NCI-H1092 (cell line): ENCODE results near the gene PLD6.
"Not testable (repeated sequence)": the region's sequence is repeated elsewhere in the genome, so short reads cannot be mapped to it uniquely, and the experiment has no call there.

Experiments used
- DNase-seq: peaks from one replicate; lab custom pipeline; 2025; lab: John Stamatoyannopoulos, UW

PLD6 gene

GRCh38 chr17:17177176-17177575, 29.0 kb downstream of the PLD6 start:
- no peak for DNase-seq

- no peak for DNase-seq
Observed at GRCh38 chr17:17176341-17176740, 29.8 kb downstream of the PLD6 start.

GRCh38 chr17:17175917-17176316, 30.2 kb downstream of the PLD6 start:
- DNase-seq: no peak

- DNase-seq: no peak
Observed at GRCh38 chr17:17175340-17175739, 30.8 kb downstream of the PLD6 start.

DNA sequence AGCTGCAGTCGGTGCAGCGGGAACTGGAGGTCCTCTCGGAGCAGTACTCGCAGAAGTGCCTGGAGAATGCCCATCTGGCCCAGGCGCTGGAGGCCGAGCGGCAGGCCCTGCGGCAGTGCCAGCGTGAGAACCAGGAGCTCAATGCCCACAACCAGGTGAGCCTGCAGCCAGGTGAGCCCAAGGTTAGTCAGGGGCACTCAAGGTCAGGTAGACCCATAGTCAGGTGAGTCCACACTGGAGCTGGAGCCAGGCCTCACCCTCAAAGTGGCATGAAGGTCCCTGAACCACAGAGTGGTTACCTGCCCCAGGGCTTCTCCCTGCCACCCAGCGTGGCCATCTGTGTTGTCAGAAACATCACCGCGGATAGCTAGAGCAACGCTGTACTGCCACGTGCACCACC, 32.2 kb downstream of the PLD6 start:
- DNase-seq: no peak

DNA sequence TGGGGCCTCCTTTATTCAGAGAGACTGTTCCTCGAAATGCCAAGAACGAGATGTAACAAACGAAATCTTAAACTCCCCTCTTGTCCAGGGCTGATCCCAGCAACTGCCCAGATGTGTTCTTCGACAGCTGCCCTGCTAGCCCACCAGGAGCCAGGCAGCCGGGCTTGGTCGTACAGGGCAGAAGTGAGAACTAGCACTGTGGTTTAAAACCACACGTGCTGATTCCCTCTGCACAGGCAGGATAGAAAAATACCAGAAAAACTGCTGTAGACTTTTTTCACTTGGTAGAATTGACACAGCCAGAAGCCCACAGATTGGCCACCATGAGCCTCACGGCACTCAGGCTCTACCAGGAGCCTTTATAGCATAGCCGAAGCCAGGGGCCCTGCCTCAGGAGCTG, 33.1 kb downstream of the PLD6 start:
- no peak for DNase-seq

GRCh38 chr17:17172001-17172939, 33.9 kb downstream of the PLD6 start:
- no peak for DNase-seq

DNA sequence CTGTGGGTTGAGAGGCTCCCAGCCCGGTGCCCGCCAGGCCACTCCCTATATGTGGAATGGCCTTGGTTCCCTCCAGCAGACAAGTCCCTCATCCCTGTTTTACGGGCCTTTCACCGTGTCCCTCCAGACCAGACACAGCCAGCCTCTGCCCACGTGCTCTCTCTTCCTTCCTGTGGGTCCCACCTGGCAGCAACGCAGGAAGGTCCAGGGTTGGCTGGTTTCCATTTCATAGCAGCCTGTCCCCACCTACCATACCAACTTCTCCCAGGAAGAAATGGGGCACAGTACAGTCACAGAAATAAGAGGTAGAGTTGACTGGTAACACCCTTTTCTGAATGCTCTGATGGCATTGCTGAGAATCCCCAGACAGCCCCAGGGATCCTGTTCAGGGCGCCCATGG, 34.9 kb downstream of the PLD6 start:
- no peak for DNase-seq

GRCh38 chr17:17170346-17170985, 35.7 kb downstream of the PLD6 start:
- DNase-seq: no peak

DNA sequence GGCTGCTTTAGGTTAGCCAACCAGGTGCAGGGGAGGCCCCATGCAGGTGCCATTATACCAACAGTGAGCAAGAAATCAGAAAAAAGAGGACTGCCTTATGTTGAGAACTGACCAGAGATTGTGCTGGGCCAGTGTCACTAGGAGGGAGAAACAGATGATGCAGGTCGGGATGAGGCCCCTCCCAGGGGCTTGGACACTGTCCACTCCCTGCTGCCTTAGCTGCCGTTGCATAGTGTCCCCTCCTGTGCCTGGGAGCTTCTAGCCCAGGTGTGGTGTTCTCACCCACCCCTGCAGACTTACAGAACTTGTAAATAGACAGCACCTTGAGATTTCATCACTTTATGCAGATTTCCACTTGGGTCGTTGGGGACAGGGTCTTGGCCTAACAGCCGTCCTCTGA, 36.7 kb downstream of the PLD6 start:
- DNase-seq: no peak

DNA sequence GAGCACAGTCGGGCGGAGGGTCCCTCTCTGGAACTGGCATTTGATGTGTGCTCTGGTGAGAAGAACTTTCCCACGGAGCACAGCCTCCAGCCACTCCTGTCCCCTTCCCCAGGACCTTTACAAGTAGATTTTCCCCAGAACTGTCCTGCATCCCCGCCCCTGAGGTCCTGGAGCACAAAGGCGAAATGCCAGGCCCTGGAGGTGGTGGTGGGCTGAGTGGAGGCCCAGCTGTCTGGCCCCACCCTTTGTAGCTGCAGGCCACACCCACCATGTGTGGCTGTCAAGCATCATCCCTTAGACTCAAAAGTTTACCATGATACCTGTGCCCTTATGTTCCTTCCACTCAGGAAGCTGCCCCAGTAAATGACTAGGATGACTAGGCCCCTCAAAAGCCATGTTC, 37.7 kb downstream of the PLD6 start:
- DNase-seq: no peak

DNA sequence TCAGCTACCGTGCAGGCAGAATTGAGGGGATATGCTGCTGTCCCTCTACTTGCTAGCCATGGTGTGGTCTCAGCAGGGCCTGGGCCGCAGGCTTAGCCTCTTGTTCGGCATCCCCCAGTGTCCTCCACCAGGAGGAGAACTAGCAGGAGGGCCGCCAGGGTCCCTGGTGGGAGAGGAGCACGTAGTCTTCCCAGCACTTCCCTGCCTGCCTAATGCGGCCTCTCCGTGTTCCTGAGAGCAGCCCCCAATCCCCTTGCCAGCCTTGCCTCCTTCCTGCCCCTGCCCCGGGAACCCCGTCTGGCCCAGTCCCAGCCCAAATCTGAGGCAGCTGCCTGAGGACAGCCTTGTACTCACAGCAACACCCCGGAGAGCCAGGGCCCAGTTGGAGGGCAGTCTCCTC, 38.1 kb downstream of the PLD6 start:
- DNase-seq: no peak

- no peak for DNase-seq
Observed at GRCh38 chr17:17167356-17167755, 38.8 kb downstream of the PLD6 start.

GRCh38 chr17:17166446-17166845, 39.7 kb downstream of the PLD6 start:
- DNase-seq: no peak

DNA sequence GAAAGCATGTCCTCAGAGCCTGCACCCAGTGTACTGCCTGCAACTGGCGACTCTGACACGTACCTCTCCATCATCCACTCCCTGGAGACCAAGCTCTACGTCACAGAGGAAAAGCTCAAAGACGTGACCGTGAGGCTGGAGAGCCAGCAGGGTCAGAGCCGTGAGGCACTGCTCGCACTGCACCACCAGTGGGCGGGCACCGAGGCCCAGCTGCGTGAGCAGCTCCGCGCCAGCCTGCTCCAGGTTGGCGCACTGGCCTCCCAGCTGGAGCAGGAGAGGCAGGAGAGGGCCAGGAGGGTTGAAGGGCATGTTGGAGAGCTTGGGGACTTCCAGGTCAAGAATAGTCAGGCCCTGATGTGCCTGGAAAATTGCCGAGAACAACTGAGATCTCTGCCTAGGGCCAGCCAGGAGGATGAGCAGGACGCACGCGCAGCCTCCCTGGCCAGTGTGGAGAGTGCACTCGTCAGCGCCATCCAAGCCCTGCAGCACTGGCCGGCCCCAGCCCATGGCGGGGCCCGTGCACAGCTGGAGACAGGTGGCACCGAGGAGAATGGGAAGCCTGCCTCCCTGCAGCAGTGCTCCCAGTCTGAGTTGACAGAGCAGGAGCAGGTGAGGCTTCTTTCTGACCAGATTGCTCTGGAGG, 40.3 kb downstream of the PLD6 start:
- no peak for DNase-seq

DNA sequence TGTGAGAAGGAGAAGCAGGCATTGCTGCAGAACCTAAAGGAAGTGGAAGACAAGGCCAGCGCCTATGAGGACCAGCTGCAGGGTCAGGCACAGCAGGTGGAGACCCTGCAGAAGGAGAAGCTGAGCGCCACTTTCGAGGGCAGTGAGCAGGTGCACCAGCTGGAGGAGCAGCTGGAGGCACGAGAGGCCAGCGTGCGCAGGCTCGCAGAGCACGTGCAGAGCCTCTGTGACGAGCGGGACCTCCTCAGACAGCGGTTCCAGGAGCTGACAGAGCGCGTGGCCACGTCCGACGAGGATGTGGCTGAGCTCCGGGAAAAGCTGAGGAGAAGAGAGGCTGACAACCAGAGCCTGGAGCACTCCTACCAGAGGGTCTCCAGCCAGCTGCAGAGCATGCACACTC, 41.5 kb downstream of the PLD6 start:
- no peak for DNase-seq

GRCh38 chr17:17164156-17164555, 42.0 kb downstream of the PLD6 start:
- no peak for DNase-seq

DNA sequence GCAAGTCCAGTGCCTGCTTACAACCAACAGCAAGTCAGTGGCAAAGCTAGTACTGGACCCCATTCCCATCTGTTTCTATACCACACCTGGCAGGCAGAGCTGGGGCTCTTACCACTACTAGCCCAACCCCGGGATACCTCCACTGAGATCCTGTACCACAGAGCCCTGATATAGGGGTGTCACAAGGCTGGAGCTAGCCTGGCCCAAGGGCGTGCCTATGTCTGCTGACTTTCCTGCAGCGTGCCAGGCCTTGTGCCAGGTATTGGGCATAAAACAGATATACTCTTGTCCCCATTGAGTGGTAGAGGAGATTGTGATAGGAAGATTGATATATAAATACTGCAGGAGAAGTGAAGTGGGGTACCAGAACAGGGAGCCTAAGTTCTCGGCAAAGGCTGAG, 44.4 kb downstream of the PLD6 start:
- DNase-seq: no peak

DNA sequence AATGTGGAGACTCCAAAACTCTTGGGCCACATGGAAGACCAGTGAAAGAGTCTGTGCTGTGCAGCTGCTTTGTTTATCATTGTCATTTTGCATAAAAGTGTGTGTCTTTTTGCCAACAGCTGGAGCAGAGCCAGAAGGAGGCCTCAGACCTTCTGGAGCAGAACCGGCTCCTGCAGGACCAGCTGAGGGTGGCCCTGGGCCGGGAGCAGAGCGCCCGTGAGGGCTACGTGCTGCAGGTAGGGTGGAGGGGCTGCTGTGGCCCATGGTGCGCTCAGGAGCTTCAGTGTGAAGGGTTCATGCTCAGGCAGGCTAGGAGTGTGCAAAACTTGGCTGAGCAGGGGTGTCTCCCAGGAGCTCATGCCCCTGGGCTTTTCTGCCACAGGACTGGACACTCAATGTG, 45.0 kb downstream of the PLD6 start:
- DNase-seq: no peak

- no peak for DNase-seq
Observed at GRCh38 chr17:17159571-17159970, 46.6 kb downstream of the PLD6 start.

DNA sequence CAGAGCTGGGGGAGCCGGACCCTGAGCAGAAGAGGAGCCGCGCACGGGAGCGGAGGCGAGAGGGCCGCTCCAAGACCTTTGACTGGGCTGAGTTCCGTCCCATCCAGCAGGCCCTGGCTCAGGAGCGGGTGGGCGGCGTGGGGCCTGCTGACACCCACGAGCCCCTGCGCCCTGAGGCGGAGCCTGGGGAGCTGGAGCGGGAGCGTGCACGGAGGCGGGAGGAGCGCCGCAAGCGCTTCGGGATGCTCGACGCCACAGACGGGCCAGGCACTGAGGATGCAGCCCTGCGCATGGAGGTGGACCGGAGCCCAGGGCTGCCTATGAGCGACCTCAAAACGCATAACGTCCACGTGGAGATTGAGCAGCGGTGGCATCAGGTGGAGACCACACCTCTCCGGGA, 47.6 kb downstream of the PLD6 start:
- DNase-seq: not testable (repeated sequence)

- no peak for DNase-seq
Observed at GRCh38 chr17:17157041-17157440, 49.1 kb downstream of the PLD6 start.

- no peak for DNase-seq
Observed at GRCh38 chr17:17156511-17156910, 49.6 kb downstream of the PLD6 start.
